ENCODE measurements around the gene GABBR2.

Gene GABBR2

DNA sequence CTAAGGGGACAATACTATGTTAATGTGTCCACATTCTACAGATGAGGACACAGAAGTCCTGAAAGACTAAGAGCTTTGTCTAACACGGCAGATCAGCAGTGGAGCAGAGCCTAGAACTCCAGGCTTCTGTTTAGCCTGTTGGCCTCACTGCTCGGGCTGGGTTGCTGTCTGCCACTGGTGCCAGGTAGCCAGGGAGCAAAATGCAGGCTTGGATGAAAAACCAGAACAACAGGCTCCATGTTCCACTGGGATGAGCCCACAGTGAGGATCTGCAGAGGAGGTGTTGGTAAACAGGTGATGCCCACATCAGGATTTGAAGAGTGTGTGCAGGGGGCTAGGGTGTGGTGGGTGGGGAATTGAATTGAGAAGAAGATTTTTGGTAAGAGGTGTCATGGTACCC, 339.3 kb downstream of the GABBR2 start:
- Mint-ChIP-seq H3K4me3 (no peak overlapping the region), H3K4me1 (no peaks in the 10 kb centered on the region), H3K27ac (no peak overlapping the region), H3K9me3 (peaks cover 20% of the 10 kb centered on the region), H3K36me3 (ENCODE audit: low read depth) (peaks cover 5% of the 10 kb centered on the region), H3K27me3 (ENCODE audit: low read depth, poor library complexity) (peaks cover 13% of the 10 kb centered on the region)
- TF ChIP-seq, protein P1, sequence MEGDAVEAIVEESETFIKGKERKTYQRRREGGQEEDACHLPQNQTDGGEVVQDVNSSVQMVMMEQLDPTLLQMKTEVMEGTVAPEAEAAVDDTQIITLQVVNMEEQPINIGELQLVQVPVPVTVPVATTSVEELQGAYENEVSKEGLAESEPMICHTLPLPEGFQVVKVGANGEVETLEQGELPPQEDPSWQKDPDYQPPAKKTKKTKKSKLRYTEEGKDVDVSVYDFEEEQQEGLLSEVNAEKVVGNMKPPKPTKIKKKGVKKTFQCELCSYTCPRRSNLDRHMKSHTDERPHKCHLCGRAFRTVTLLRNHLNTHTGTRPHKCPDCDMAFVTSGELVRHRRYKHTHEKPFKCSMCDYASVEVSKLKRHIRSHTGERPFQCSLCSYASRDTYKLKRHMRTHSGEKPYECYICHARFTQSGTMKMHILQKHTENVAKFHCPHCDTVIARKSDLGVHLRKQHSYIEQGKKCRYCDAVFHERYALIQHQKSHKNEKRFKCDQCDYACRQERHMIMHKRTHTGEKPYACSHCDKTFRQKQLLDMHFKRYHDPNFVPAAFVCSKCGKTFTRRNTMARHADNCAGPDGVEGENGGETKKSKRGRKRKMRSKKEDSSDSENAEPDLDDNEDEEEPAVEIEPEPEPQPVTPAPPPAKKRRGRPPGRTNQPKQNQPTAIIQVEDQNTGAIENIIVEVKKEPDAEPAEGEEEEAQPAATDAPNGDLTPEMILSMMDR (IDR thresholded peaks at IDR 0.05) = no peak
- no peak for DNase-seq

DNA sequence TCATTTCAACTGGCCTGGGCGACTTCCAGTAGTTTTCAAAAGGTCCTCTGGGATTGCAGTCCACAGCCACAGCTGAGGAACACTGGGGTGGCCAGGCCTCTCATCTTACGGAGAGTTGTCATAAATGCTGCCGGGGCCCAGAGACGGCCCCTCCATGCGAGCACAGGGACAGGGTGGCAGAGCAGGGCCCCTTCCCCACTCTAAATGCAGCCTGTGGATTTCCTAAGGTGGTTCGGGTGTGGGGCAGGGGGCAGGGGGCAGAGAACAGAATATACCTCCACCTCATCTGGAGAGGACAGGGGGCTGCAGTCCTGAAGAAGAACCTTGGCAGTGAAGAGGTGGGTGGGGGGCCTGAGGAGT, 339.7 kb downstream of the GABBR2 start:
- peaks cover 11% of the 10 kb centered on the region for H3K27me3 Mint-ChIP-seq (ENCODE audit: low read depth, poor library complexity)

DNA sequence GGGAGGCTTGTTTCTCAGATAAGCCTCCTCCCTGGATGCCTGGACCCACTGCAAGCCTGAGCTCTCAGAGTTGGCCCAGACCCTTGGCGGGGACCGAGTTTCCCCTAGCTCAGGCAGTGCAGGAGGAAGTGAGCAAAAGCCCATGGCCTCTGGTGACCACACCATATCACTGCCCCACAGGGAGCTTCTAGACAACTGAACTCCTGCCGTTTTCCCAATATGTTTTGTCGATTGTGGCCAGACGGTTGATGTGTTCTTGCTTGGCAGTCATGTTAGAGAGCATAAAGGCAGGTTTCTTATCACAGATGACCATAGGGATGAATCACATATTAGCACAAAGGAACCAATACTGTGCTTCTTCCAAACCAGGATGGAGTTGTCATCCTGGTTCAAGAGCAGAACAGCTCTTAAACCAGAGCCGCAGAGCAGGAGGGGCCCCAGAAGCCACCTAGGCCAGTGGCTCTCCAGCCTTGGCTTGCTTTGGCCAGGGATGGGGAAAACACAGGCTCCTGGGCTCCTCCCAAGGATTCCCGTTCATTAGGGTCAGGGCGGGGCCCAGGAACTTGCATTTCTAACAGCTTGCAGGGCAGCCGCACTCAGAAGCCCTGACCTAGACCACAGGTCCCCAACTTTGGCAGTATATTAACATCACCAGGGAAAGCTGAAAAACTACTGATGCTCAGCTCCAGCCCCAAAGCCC, 340.2 kb downstream of the GABBR2 start:
- Mint-ChIP-seq H3K9me3 (peaks cover 20% of the 10 kb centered on the region), H3K4me1 (no peaks in the 10 kb centered on the region), H3K36me3 (ENCODE audit: low read depth) (peaks cover 5% of the 10 kb centered on the region), H3K27ac (no peak overlapping the region), H3K4me3 (no peak overlapping the region), H3K27me3 (ENCODE audit: low read depth, poor library complexity) (peaks cover 11% of the 10 kb centered on the region)
- TF ChIP-seq, protein P1 (IDR thresholded peaks at IDR 0.05) = no peak
- DNase-seq = no peak

More for the DNA sequence above, 339.7 kb downstream of the GABBR2 start:
- Mint-ChIP-seq H3K27ac (no peak overlapping the region), H3K4me3 (no peak overlapping the region), H3K9me3 (peaks cover 20% of the 10 kb centered on the region), H3K4me1 (no peaks in the 10 kb centered on the region), H3K36me3 (ENCODE audit: low read depth) (peaks cover 5% of the 10 kb centered on the region)
- no peak for DNase-seq
- TF ChIP-seq, protein P1 (IDR thresholded peaks at IDR 0.05) = no peak

DNA sequence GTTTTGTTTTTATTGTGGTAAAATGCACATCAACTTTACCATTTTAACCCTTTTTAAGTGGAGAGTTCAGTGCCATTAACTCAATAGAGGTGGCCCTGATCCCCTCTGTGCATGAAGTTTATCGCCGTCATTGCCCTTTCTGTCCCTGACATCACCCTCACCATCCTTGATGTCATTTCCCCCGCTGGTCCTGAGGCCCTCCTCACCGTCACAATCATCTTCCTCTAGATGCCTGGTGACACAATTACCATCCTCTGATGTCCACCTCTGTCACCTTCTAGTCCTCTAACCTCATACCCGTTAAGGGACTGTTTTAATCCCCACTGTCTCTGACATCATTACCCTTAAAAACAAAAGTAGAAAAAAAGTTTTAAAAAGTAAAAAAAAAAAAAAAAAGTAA, 340.8 kb downstream of the GABBR2 start:
- no peaks in the 10 kb centered on the region for H3K4me1 Mint-ChIP-seq
- peaks cover 11% of the 10 kb centered on the region for H3K27me3 Mint-ChIP-seq (ENCODE audit: low read depth, poor library complexity)
- no peak overlapping the region for H3K4me3 Mint-ChIP-seq
- TF ChIP-seq, protein P1 (IDR thresholded peaks at IDR 0.05) = no peak
- no peak overlapping the region for H3K27ac Mint-ChIP-seq
- DNase-seq = no peak
- H3K9me3 Mint-ChIP-seq = peaks cover 20% of the 10 kb centered on the region
- peaks cover 5% of the 10 kb centered on the region for H3K36me3 Mint-ChIP-seq (ENCODE audit: low read depth)

DNA sequence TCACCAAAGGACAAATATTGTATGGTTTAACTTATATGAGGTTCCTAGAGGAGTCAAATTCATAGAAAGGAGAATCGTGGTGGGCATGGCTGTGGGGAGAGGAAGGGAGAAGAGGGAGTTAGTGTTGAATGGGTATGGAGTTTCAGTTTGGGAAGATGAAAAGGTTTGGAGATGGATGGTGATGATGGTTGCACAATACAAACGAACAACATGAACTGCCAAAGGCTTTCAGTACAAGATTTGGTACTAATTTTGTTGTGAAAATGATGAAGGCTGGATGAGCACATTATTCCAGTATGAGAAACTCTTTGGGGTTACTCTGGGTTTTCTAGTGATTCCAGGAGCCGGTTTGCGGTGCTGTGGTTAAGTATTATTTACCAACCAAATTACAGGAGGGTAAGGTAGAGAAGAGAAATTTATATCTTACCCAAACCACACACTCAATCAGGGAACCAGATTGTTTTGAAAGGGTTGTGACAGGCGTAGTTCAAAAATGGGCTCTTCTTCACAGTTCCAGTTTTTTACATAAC, 341.3 kb downstream of the GABBR2 start:
- no peak overlapping the region for H3K27ac Mint-ChIP-seq
- peaks cover 20% of the 10 kb centered on the region for H3K9me3 Mint-ChIP-seq
- peaks cover 5% of the 10 kb centered on the region for H3K36me3 Mint-ChIP-seq (ENCODE audit: low read depth)
- H3K4me3 Mint-ChIP-seq = no peak overlapping the region
- TF ChIP-seq, protein P1 (IDR thresholded peaks at IDR 0.05) = no peak
- no peaks in the 10 kb centered on the region for H3K4me1 Mint-ChIP-seq
- DNase-seq = no peak
- peaks cover 14% of the 10 kb centered on the region for H3K27me3 Mint-ChIP-seq (ENCODE audit: low read depth, poor library complexity)

DNA sequence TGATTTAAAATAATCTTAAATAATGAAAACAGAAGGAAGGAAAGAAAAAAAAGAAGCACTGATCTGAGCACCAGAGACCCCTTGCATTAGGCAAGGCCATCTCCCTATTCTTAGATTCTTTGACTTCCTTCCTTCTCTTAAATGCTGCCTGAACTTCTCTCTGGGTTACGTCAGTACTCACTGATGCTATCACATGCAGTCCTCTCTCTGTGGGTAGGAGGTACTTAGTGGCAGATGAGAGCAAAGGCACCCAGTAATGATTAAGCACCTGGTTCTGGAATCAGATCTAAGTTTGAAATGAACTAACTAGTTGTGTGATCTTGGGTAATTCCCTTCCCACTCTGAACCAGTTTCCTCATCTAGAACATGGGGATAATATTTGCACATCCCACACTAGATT, 343.0 kb downstream of the GABBR2 start:
- TF ChIP-seq, protein P1 (IDR thresholded peaks at IDR 0.05) = no peak
- Mint-ChIP-seq H3K4me3 (no peak overlapping the region), H3K36me3 (ENCODE audit: low read depth) (peaks cover 5% of the 10 kb centered on the region), H3K4me1 (no peaks in the 10 kb centered on the region), H3K9me3 (peaks cover 20% of the 10 kb centered on the region), H3K27me3 (ENCODE audit: low read depth, poor library complexity) (peaks cover 15% of the 10 kb centered on the region), H3K27ac (no peak overlapping the region)
- DNase-seq = no peak

Measured in nephron progenitor cell (in vitro differentiated cells).